GM12892 (cell line): ENCODE data around the gene HECTD3.
"Not testable (repeated sequence)": the region's sequence is repeated elsewhere in the genome, so short reads cannot be mapped to it uniquely, and the experiment has no call there.

Source experiments
- DNase-seq: peaks from one replicate; pipeline ENCODE4 v3.0.0; 2011; ENCODE audit not compliant: insufficient read length
- FAIRE-seq: peaks from 2 replicates; lab custom pipeline; 2011; peaks lifted over from hg19 to GRCh38; lab: Jason Lieb, UNC
- POLR2A ChIP-seq: IDR thresholded peaks from 2 replicates; pipeline ENCODE4 v1.6.1; 2011; ENCODE audit warnings: low read depth, low read length, control low read depth
- POLR2AphosphoS5 ChIP-seq: IDR thresholded peaks from 2 replicates; pipeline ENCODE4 v1.6.1; 2011; ENCODE audit warnings: low read depth, low read length, control low read depth
- TAF1 ChIP-seq: IDR thresholded peaks from 2 replicates; pipeline ENCODE4 v1.6.1; 2011; ENCODE audit warnings: low read depth, mild to moderate bottlenecking, control low read depth, low read length, borderline replicate concordance

HECTD3 gene

DNA sequence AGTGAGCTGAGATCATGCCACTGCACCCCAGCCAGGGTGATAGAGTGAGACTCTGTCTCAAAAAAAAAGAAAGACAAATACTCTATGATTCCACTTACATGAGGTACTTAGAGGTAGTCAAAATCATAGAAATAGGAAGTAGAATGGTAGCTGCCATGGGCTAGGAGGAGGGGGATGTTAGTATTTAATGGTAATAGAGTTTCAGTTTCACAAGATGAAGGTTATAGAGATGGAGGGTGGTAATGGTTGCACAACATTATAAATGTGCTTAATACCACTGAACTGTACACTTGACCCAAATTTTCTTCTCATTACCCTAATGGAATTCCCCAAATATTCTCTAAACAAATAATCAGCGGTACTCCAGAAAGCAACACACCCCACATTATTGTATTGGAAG, 37.5 kb downstream of the HECTD3 start:
- DNase-seq, result no peak
- TF ChIP-seq POLR2A, result no peak
- no peak for TF ChIP-seq TAF1
- TF ChIP-seq POLR2AphosphoS5, result no peak
- no peak for FAIRE-seq

DNA sequence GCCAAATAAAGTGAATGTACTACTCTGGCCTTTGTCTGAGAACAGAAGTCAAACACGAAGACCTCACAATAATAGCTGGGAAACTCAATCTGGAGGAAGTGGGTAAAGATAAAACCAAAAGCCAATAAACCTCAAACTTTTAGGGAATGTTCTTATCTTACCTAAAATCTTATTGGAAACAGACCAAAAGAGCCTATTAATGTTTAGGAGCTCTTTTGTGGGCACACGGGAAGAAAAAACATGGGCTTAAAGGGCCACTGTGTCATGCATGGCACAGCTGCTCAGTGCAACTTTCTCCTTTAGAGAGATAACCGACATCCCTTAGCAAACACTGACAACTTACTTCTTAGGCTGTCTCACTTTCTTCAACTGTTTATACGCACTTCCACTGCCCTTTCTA, 40.8 kb downstream of the HECTD3 start:
- DNase-seq, result no peak
- no peak for FAIRE-seq
- TF ChIP-seq POLR2A, result no peak
- no peak for TF ChIP-seq POLR2AphosphoS5
- TF ChIP-seq TAF1, result no peak

DNA sequence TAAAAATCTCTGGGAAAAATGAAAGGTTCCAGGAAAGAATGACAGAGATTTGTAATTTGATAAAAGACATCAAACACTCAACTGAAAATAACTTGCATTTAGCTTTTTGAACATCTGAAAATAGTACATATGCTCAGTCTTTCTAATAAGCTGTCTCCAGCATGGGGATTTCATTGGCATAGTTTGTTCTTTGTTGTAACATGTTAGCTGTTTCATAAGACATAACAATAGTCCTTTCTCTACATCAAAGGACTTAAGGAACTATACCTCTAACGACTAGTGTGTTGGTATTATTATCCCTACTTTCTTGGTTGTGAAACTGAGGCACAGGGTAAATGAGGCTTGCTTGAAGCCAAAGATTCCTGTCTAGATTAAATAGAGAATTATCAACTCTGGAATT, 46.7 kb downstream of the HECTD3 start:
- DNase-seq (no peak), FAIRE-seq (no peak)
- no peak for TF ChIP-seq POLR2AphosphoS5

DNA sequence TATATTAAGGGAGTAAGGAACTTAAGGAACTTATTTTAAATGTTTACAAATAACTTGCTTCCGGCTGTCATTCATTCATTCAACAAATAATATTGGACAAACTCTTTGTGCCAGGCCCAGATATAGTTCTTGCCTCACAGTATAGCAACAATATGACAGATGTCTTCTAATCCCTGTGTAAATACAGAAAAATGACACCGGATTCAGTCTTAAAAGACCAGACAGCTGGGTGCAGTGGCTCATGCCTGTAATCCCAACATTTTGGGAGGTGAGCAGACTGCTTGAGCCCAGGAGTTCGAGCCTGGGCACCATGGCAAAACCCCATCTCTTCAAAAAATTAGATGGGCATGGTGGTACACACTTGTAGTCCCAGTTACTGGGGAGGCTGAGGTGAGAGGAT, 48.4 kb downstream of the HECTD3 start:
- TF ChIP-seq POLR2A (no peak), POLR2AphosphoS5 (no peak), TAF1 (no peak)
- FAIRE-seq (no peak), DNase-seq (no peak)

- DNase-seq, FAIRE-seq: not testable (repeated sequence)
Measured at GRCh38 chr1:44962022-44962421, 49.1 kb downstream of the HECTD3 start.

GRCh38 chr1:44957566-44957965, 53.6 kb downstream of the HECTD3 start:
- DNase-seq, FAIRE-seq: not testable (repeated sequence)

DNA sequence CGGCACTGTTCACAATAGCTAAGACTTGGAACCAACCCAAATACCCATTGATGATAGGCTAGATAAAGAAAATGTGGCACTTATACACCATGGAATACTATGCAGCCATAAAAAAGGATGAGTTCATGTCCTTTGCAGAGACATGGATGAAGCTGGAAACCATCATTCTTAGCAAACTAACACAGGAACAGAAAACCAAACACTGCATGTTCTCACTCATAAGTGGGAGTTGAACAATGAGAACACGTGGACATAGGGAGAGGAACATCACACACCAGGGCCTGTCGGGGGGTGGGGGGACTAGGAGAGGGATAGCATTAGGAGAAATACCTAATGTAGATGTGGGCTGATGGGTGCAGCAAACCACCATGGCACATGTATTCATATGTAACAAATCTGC, 55.0 kb downstream of the HECTD3 start:
- not testable (repeated sequence) for FAIRE-seq, DNase-seq
